GM12878 (cell line): Measurements from ENCODE around the gene DGKB. TPM values are rescaled to one million over a fixed set of nuclear protein-coding genes. Genes with fewer than 3 reads are reported as not detected.

Experiments
- ATAC-seq: fragments of 200-7000 bp; cut with Tn5 transposase; 3 replicates; pipeline ENCODE4 v1.9.1; 2020; ENCODE audit warnings: mild to moderate bottlenecking, moderate library complexity
- BruUV-seq: library from RNA; stranded (reverse); fragments of 400-500 nt; replicated peaks from 2 replicates; lab custom pipeline; 2021; lab: Mats Ljungman, UMichigan
- CTCF ChIA-PET: fragments of 300-600 bp; sonication (Branson Sonifier 250); formaldehyde crosslinking; extraction: SDS; loops from one replicate; lab custom pipeline; 2021; ENCODE audit warnings: inconsistent platforms; lab: Yijun Ruan, JAX
- POLR2A ChIA-PET: fragments of 350-600 bp; formaldehyde crosslinking; extraction: SDS; loops from one replicate; lab custom pipeline; 2021; ENCODE audit warnings: inconsistent platforms; lab: Charles Lee
- RAD21 ChIA-PET: fragments of 300-600 bp; sonication (Branson Sonifier 250); formaldehyde crosslinking; loops from one replicate; lab custom pipeline; 2023; ENCODE audit warnings: antibody characterized with exemption; ENCODE audit not compliant: unreplicated experiment; lab: Charles Lee
- SMC1A ChIA-PET: fragments of 300-600 bp; sonication (Branson Sonifier 250); formaldehyde crosslinking; loops from one replicate; lab custom pipeline; 2023; ENCODE audit not compliant: unreplicated experiment, uncharacterized antibody; lab: Charles Lee
- DNase-seq: peaks from one replicate; pipeline ENCODE4 v3.0.0-alpha.2; 2011; ENCODE audit warnings: low read depth, low spot score
- FAIRE-seq: peaks from 3 replicates; lab custom pipeline; 2011; peaks lifted over from hg19 to GRCh38; lab: Jason Lieb, UNC
- H2AFZ ChIP-seq: 2 replicates; pipeline ENCODE4 v1.6.0; 2011; ENCODE audit warnings: low read depth, low read length, control low read depth; ENCODE audit not compliant: control insufficient read depth
- H3K27ac ChIP-seq: 2 replicates; pipeline ENCODE4 v1.5.1; 2011; ENCODE audit warnings: control low read depth; ENCODE audit not compliant: control insufficient read depth, insufficient read depth
- H3K27me3 ChIP-seq, 2 experiments: replicated peaks in 1 of 2; 2 replicates each; pipeline versions ENCODE4 v1.6.0 to v1.6.1; 2011; ENCODE audit warnings: low read length in 1 of 2; ENCODE audit not compliant: control insufficient read depth in 2 of 2, insufficient read depth in 2 of 2
- H3K36me3 ChIP-seq, 2 experiments: 2 replicates each; pipeline ENCODE4 v1.5.1; 2011; ENCODE audit warnings: low read length in 1 of 2; ENCODE audit not compliant: control insufficient read depth in 2 of 2, insufficient read depth in 2 of 2
- H3K4me1 ChIP-seq: 2 replicates; pipeline ENCODE4 v1.6.1; 2011; ENCODE audit warnings: mild to moderate bottlenecking, low read length, moderate library complexity, mixed read lengths; ENCODE audit not compliant: control insufficient read depth, insufficient read depth
- H3K4me2 ChIP-seq: 2 replicates; pipeline ENCODE4 v1.6.0; 2011; ENCODE audit warnings: control low read depth; ENCODE audit not compliant: control insufficient read depth, insufficient read depth
- H3K4me3 ChIP-seq: fragments of 200-600 bp; sonication (generic); 2 replicates; pipeline ENCODE4 v1.5.1; 2016
- H3K79me2 ChIP-seq: 2 replicates; pipeline ENCODE4 v1.6.0; 2011; ENCODE audit warnings: low read length; ENCODE audit not compliant: control insufficient read depth, insufficient read depth
- H3K9ac ChIP-seq: 2 replicates; pipeline ENCODE4 v1.8.0; 2011; ENCODE audit warnings: low read length, control low read depth, mixed read lengths; ENCODE audit not compliant: control insufficient read depth, insufficient read depth
- H3K9me3 ChIP-seq: replicated peaks from 3 replicates; pipeline ENCODE4 v1.5.1; 2011; ENCODE audit warnings: mild to moderate bottlenecking, low read length; ENCODE audit not compliant: control insufficient read depth, insufficient read depth
- H4K20me1 ChIP-seq: 2 replicates; pipeline ENCODE4 v1.6.0; 2011; ENCODE audit not compliant: control insufficient read depth, insufficient read depth
- CREM ChIP-seq: IDR thresholded peaks from 2 replicates; pipeline ENCODE4 v1.6.1; 2014; ENCODE audit warnings: antibody characterized with exemption, low read depth
- EGR1 ChIP-seq, 2 experiments: IDR thresholded peaks; 1 replicate in 1 of 2; 2 replicates in 1 of 2; pipeline ENCODE4 v1.6.1; 2011 to 2012; ENCODE audit warnings: low read depth in 2 of 2, low read length in 2 of 2, borderline replicate concordance in 1 of 2, mild to moderate bottlenecking in 1 of 2, moderate library complexity in 1 of 2
- HDAC2 ChIP-seq: fragments of 200-600 bp; sonication (generic); IDR thresholded peaks from 2 replicates; pipeline ENCODE4 v1.6.1; 2017
- IRF4 ChIP-seq: IDR thresholded peaks from 2 replicates; pipeline ENCODE4 v1.6.1; 2011; ENCODE audit warnings: low read depth, low read length
- LARP7 ChIP-seq: fragments of 450-650 bp; IDR thresholded peaks from 2 replicates; pipeline ENCODE4 v1.6.1; 2017; ENCODE audit warnings: mild to moderate bottlenecking
- NBN ChIP-seq: fragments of 450-650 bp; IDR thresholded peaks from 2 replicates; pipeline ENCODE4 v1.6.1; 2016
- NFYA ChIP-seq: IDR thresholded peaks from 2 replicates; pipeline ENCODE4 v1.6.1; 2011; ENCODE audit warnings: low read depth, mild to moderate bottlenecking, low read length, improper control_type of control experiment, borderline replicate concordance
- NR2F1 ChIP-seq: fragments of 450-650 bp; conservative IDR thresholded peaks from 2 replicates; pipeline ENCODE4 v1.6.1; 2017; ENCODE audit warnings: mild to moderate bottlenecking
- PML ChIP-seq: IDR thresholded peaks from 2 replicates; pipeline ENCODE4 v1.6.1; 2012; ENCODE audit warnings: low read length, inconsistent platforms
- POLR2AphosphoS5 ChIP-seq: IDR thresholded peaks from 2 replicates; pipeline ENCODE4 v1.6.1; 2011; ENCODE audit warnings: mild to moderate bottlenecking, low read length, inconsistent platforms
- RAD21 ChIP-seq: IDR thresholded peaks from 2 replicates; pipeline ENCODE4 v1.6.1; 2011; ENCODE audit warnings: mild to moderate bottlenecking, low read depth, low read length, moderate library complexity; ENCODE audit not compliant: insufficient read depth
- RELA ChIP-seq: fragments of 450-650 bp; IDR thresholded peaks from 2 replicates; pipeline ENCODE4 v1.8.0; 2014; ENCODE audit warnings: borderline replicate concordance; ENCODE audit not compliant: partially characterized antibody
- SRF ChIP-seq, 2 experiments: IDR thresholded peaks; 2 replicates each; pipeline ENCODE4 v1.6.1; 2011; ENCODE audit warnings: low read depth in 2 of 2, low read length in 2 of 2, mild to moderate bottlenecking in 1 of 2, moderate library complexity in 1 of 2
- STAT3 ChIP-seq: IDR thresholded peaks from 2 replicates; pipeline ENCODE4 v1.6.1; 2011; ENCODE audit warnings: low read depth, low read length, improper control_type of control experiment
- TAF1 ChIP-seq: IDR thresholded peaks from 2 replicates; pipeline ENCODE4 v1.6.1; 2011; ENCODE audit warnings: mild to moderate bottlenecking, low read depth, low read length, borderline replicate concordance
- WRNIP1 ChIP-seq: IDR thresholded peaks from 2 replicates; pipeline ENCODE4 v1.6.1; 2011; ENCODE audit warnings: low read depth, low read length, improper control_type of control experiment, borderline replicate concordance
- ZNF622 ChIP-seq: fragments of 450-650 bp; IDR thresholded peaks from 2 replicates; pipeline ENCODE4 v1.6.1; 2017; ENCODE audit warnings: mild to moderate bottlenecking, inconsistent platforms
- ZSCAN29 ChIP-seq: fragments of 450-650 bp; IDR thresholded peaks from 2 replicates; pipeline ENCODE4 v1.6.1; 2017; ENCODE audit warnings: mild to moderate bottlenecking, moderate library complexity
- WGBS: methylation state at CpG from one replicate; pipeline ENCODE4 v1.1.6; 2016; ENCODE audit warnings: low lambda C conversion rate; ENCODE audit not compliant: insufficient replicate concordance, insufficient coverage; ENCODE audit errors: missing lambda C conversion rate; 5-methylcytosine and 5-hydroxymethylcytosine counted together
- in situ Hi-C: fragments of 300-500 bp; cut with MboI; formaldehyde crosslinking; loops from 9 replicates; pipeline ENCODE4 v1.14.3; 2018; ENCODE audit warnings: mixed read lengths
- intact Hi-C: fragments of 100-400 bp; cut with micrococcal nuclease; formaldehyde crosslinking; loops from one replicate; pipeline ENCODE4 v1.14.2; 2022; ENCODE audit not compliant: unreplicated experiment
- polyA plus RNA-seq, 11 experiments: library from polyadenylated mRNA; depleted of rRNA in 4 of 11; unstranded in 6 of 11; stranded (reverse) in 5 of 11; fragments of >200 nt; fragmentation: Nextera tagmentation in 4 of 11; fragmentation: Illumina TruSeq in 1 of 11; extraction: Ambion mirVana in 4 of 11; extraction: Trizol in 1 of 11; gene quantifications; 1 replicate in 1 of 11; 2 replicates in 10 of 11; pipeline versions ENCODE4 v1.2.1 to v1.2.3, GENCODE V29; 2011 to 2016; ENCODE audit warnings: inconsistent platforms in 2 of 11, missing spikeins in 2 of 11, low read depth in 1 of 11
- total RNA-seq, 4 experiments: library from RNA; depleted of rRNA in 3 of 4; stranded (reverse); fragments of >200 nt in 3 of 4; fragmentation: Illumina TruSeq in 1 of 4; extraction: Trizol in 1 of 4; gene quantifications; 2 replicates each; pipeline versions ENCODE4 v1.2.1 to v1.2.3, GENCODE V29; 2013 to 2021
- TF ChIP-seq, protein P1 (sequence below): fragments of 450-650 bp; IDR thresholded peaks from 2 replicates; pipeline ENCODE4 v1.6.1; 2017; ENCODE audit warnings: antibody characterized with exemption, mild to moderate bottlenecking, moderate library complexity

DGKB gene
- total and polyA plus RNA-seq, 10 of the 15 experiments (the other 5 are each of a cell fraction or from before 2014, with no cell fraction given) = 0.02 to 0.10 (median 0.04) TPM; not detected in 6

GRCh38 chr7:14817829-14818614 lies 84.5 kb downstream of the DGKB start:
- DNase-seq = no peak
- no peak for FAIRE-seq
- no peaks in the 10 kb centered on the region for H3K36me3 ChIP-seq
- in situ Hi-C loops (no loop called here), intact Hi-C loops (no loop called here)
- H3K27me3 ChIP-seq = no peaks in the 10 kb centered on the region
- no TSS peak for BruUV-seq
- no peaks in the 10 kb centered on the region for H4K20me1 ChIP-seq
- no peak overlapping the region for H3K9ac ChIP-seq
- no peak overlapping the region for H3K4me3 ChIP-seq
- no peaks in the 10 kb centered on the region for H3K79me2 ChIP-seq
- WGBS = 21% methylated on average over 4 of the region's 4 CpGs
- H3K4me2 ChIP-seq = no peak overlapping the region
- RAD21 ChIA-PET = no interaction called here
- SMC1A ChIA-PET = no interaction called here
- no peaks in the 10 kb centered on the region for H3K4me1 ChIP-seq
- CTCF ChIA-PET = no interaction called here
- ATAC-seq = no peak
- no peak overlapping the region for H3K27ac ChIP-seq
- H3K9me3 ChIP-seq = no peaks in the 10 kb centered on the region
- TF ChIP-seq POLR2AphosphoS5 (no peak), WRNIP1 (no peak), SRF (IDR thresholded peaks at IDR 0.05; ENCODE audit: low read depth in 2 of 2, low read length in 2 of 2) (no peak), ZSCAN29 (no peak), HDAC2 (no peak), ZNF622 (no peak), PML (no peak), NFYA (no peak), RELA (no peak), NBN (no peak), LARP7 (no peak), CREM (no peak), RAD21 (no peak), IRF4 (no peak), TAF1 (no peak), NR2F1 (no peak), STAT3 (no peak), EGR1 (IDR thresholded peaks at IDR 0.05; ENCODE audit: borderline replicate concordance in 1 of 2, low read depth in 2 of 2, low read length in 2 of 2) (no peak)
- TF ChIP-seq, protein P1, sequence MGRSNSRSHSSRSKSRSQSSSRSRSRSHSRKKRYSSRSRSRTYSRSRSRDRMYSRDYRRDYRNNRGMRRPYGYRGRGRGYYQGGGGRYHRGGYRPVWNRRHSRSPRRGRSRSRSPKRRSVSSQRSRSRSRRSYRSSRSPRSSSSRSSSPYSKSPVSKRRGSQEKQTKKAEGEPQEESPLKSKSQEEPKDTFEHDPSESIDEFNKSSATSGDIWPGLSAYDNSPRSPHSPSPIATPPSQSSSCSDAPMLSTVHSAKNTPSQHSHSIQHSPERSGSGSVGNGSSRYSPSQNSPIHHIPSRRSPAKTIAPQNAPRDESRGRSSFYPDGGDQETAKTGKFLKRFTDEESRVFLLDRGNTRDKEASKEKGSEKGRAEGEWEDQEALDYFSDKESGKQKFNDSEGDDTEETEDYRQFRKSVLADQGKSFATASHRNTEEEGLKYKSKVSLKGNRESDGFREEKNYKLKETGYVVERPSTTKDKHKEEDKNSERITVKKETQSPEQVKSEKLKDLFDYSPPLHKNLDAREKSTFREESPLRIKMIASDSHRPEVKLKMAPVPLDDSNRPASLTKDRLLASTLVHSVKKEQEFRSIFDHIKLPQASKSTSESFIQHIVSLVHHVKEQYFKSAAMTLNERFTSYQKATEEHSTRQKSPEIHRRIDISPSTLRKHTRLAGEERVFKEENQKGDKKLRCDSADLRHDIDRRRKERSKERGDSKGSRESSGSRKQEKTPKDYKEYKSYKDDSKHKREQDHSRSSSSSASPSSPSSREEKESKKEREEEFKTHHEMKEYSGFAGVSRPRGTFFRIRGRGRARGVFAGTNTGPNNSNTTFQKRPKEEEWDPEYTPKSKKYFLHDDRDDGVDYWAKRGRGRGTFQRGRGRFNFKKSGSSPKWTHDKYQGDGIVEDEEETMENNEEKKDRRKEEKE = no peak
- H2AFZ ChIP-seq = no peak overlapping the region
- POLR2A ChIA-PET = no interaction called here
